ENCODE measurements around the gene CD58.

Gene CD58

GRCh38 chr1:116508085-116508983 is 62.5 kb downstream of the CD58 start:
- no peak for DNase-seq

- DNase-seq, result no peak
Measured at GRCh38 chr1:116507631-116508030, 63.2 kb downstream of the CD58 start.

- no peak for DNase-seq
Measured at GRCh38 chr1:116506132-116507004, 64.5 kb downstream of the CD58 start.

GRCh38 chr1:116504308-116505156 is 66.3 kb downstream of the CD58 start:
- peak; percentile 78 for DNase-seq

GRCh38 chr1:116503546-116504307 is 67.1 kb downstream of the CD58 start:
- peak; percentile 42 for DNase-seq

- DNase-seq, result no peak
Measured at GRCh38 chr1:116502671-116503314, 68.0 kb downstream of the CD58 start.

GRCh38 chr1:116501870-116502244 is 69.0 kb downstream of the CD58 start:
- DNase-seq, result no peak

GRCh38 chr1:116501125-116501869 is 69.5 kb downstream of the CD58 start:
- no peak for DNase-seq

GRCh38 chr1:116498789-116499628 is 71.8 kb downstream of the CD58 start:
- DNase-seq, result peak; percentile 47

- DNase-seq, result no peak
Measured at GRCh38 chr1:116497656-116498055, 73.2 kb downstream of the CD58 start.

- DNase-seq, result no peak
Measured at GRCh38 chr1:116496898-116497297, 73.9 kb downstream of the CD58 start.

- no peak for DNase-seq
Measured at GRCh38 chr1:116496380-116496779, 74.4 kb downstream of the CD58 start.

- DNase-seq, result no peak
Measured at GRCh38 chr1:116495535-116495934, 75.3 kb downstream of the CD58 start.

GRCh38 chr1:116494745-116495144 is 76.1 kb downstream of the CD58 start:
- no peak for DNase-seq

- DNase-seq, result no peak
Measured at GRCh38 chr1:116494353-116494692, 76.5 kb downstream of the CD58 start.

GRCh38 chr1:116493484-116494352 is 77.1 kb downstream of the CD58 start:
- DNase-seq, result no peak

GRCh38 chr1:116493036-116493435 is 77.8 kb downstream of the CD58 start:
- no peak for DNase-seq

GRCh38 chr1:116492358-116492811 is 78.4 kb downstream of the CD58 start:
- no peak for DNase-seq
